Ectodermal cell (in vitro differentiated cells): ENCODE data around the gene MYH9.

Source experiments
- H3K27ac ChIP-seq: 2 replicates; pipeline ENCODE4 v1.7.0; 2013; ENCODE audit warnings: mild to moderate bottlenecking, low read depth, low read length; ENCODE audit not compliant: insufficient read depth, poor library complexity, severe bottlenecking
- H3K27me3 ChIP-seq: 2 replicates; pipeline ENCODE4 v1.7.0; 2013; ENCODE audit warnings: mild to moderate bottlenecking, low read length; ENCODE audit not compliant: insufficient read depth, control insufficient read depth, poor library complexity, severe bottlenecking
- H3K36me3 ChIP-seq: one replicate; pipeline ENCODE4 v1.7.0; 2013; ENCODE audit warnings: low read length; ENCODE audit not compliant: control insufficient read depth, insufficient read depth
- H3K4me1 ChIP-seq: one replicate; pipeline ENCODE4 v1.7.0; 2013; ENCODE audit warnings: low read length; ENCODE audit not compliant: control insufficient read depth, insufficient read depth
- H3K4me3 ChIP-seq: 2 replicates; pipeline ENCODE4 v1.7.0; 2013; ENCODE audit warnings: low read depth, low read length, control low read depth; ENCODE audit not compliant: insufficient read depth
- H3K9me3 ChIP-seq: 2 replicates; pipeline ENCODE4 v1.7.0; 2013; ENCODE audit warnings: mild to moderate bottlenecking, low read length, moderate library complexity; ENCODE audit not compliant: control insufficient read depth
- WGBS, 2 experiments: methylation state at CpG; one replicate each; pipeline ENCODE4 v1.1.7; 2013; ENCODE audit warnings: missing lambda C conversion rate in 2 of 2; 5-methylcytosine and 5-hydroxymethylcytosine counted together

The MYH9 gene

GRCh38 chr22:36336246-36337182 lies 51.3 kb downstream of the MYH9 start:
- Histone ChIP-seq H3K4me3 (no peak overlapping the region), H3K9me3 (no peaks in the 10 kb centered on the region), H3K4me1 (peaks cover 56% of the 10 kb centered on the region), H3K27ac (no peak overlapping the region), H3K27me3 (no peaks in the 10 kb centered on the region), H3K36me3 (peaks cover 21% of the 10 kb centered on the region)
- 87 to 88% methylated on average over 26 of the region's 26 CpGs for WGBS, 2 experiments

- peaks cover 16% of the 10 kb centered on the region for H3K36me3 ChIP-seq
- H3K4me3 ChIP-seq, result no peak overlapping the region
- H3K9me3 ChIP-seq, result no peaks in the 10 kb centered on the region
- whole genome bisulfite sequencing, 2 experiments, result 88 to 94% methylated on average over 9 of the region's 9 CpGs
- no peaks in the 10 kb centered on the region for H3K27me3 ChIP-seq
- peak overlapping the region; percentile 82 for H3K27ac ChIP-seq
- peaks cover 64% of the 10 kb centered on the region for H3K4me1 ChIP-seq
Measured at GRCh38 chr22:36335621-36336020, 52.1 kb downstream of the MYH9 start.

- 59 to 65% methylated on average over 17 of the region's 17 CpGs for WGBS, 2 experiments
- H3K36me3 ChIP-seq, result peaks cover 15% of the 10 kb centered on the region
- H3K9me3 ChIP-seq, result no peaks in the 10 kb centered on the region
- no peak overlapping the region for H3K4me3 ChIP-seq
- H3K27ac ChIP-seq, result peak overlapping the region; percentile 82
- peaks cover 71% of the 10 kb centered on the region for H3K4me1 ChIP-seq
- H3K27me3 ChIP-seq, result no peaks in the 10 kb centered on the region
Measured at GRCh38 chr22:36334821-36335603, 52.8 kb downstream of the MYH9 start.

- H3K9me3 ChIP-seq, result no peaks in the 10 kb centered on the region
- no peak overlapping the region for H3K4me3 ChIP-seq
- no peak overlapping the region for H3K27ac ChIP-seq
- H3K36me3 ChIP-seq, result peaks cover 8% of the 10 kb centered on the region
- whole genome bisulfite sequencing, 2 experiments, result 95% methylated on average over 25 of the region's 25 CpGs
- peaks cover 78% of the 10 kb centered on the region for H3K4me1 ChIP-seq
- H3K27me3 ChIP-seq, result no peaks in the 10 kb centered on the region
Measured at GRCh38 chr22:36334081-36334820, 53.5 kb downstream of the MYH9 start.

GRCh38 chr22:36333644-36334043 lies 54.1 kb downstream of the MYH9 start:
- Histone ChIP-seq H3K9me3 (no peaks in the 10 kb centered on the region), H3K27ac (no peak overlapping the region), H3K27me3 (no peaks in the 10 kb centered on the region), H3K36me3 (peaks cover 8% of the 10 kb centered on the region), H3K4me3 (no peak overlapping the region), H3K4me1 (peaks cover 84% of the 10 kb centered on the region)
- 91 to 94% methylated on average over 5 of the region's 5 CpGs for WGBS, 2 experiments

- Histone ChIP-seq H3K27ac (peak overlapping the region; percentile 36), H3K36me3 (peaks cover 7% of the 10 kb centered on the region), H3K27me3 (no peaks in the 10 kb centered on the region), H3K4me1 (peaks cover 93% of the 10 kb centered on the region), H3K9me3 (no peaks in the 10 kb centered on the region), H3K4me3 (no peak overlapping the region)
- 69 to 81% methylated on average over 13 of the region's 13 CpGs for WGBS, 2 experiments
Measured at GRCh38 chr22:36332623-36333332, 55.0 kb downstream of the MYH9 start.

GRCh38 chr22:36331912-36332622 lies 55.7 kb downstream of the MYH9 start:
- peaks cover 100% of the 10 kb centered on the region for H3K4me1 ChIP-seq
- no peaks in the 10 kb centered on the region for H3K27me3 ChIP-seq
- H3K9me3 ChIP-seq, result no peaks in the 10 kb centered on the region
- no peak overlapping the region for H3K4me3 ChIP-seq
- peaks cover 7% of the 10 kb centered on the region for H3K36me3 ChIP-seq
- 89 to 91% methylated on average over 15 of the region's 15 CpGs for WGBS, 2 experiments
- H3K27ac ChIP-seq, result no peak overlapping the region

GRCh38 chr22:36331306-36331911 lies 56.4 kb downstream of the MYH9 start:
- no peak overlapping the region for H3K4me3 ChIP-seq
- peaks cover 9% of the 10 kb centered on the region for H3K36me3 ChIP-seq
- peaks cover 94% of the 10 kb centered on the region for H3K4me1 ChIP-seq
- WGBS, 2 experiments, result 88 to 93% methylated on average over 11 of the region's 11 CpGs
- no peaks in the 10 kb centered on the region for H3K9me3 ChIP-seq
- peak overlapping the region; percentile 26 for H3K27ac ChIP-seq
- H3K27me3 ChIP-seq, result no peaks in the 10 kb centered on the region
